GOT3 (cell line): ENCODE measurements around the gene TMTC2.

ENCODE experiments used
- DNase-seq: peaks from one replicate; lab custom pipeline; 2025; ENCODE audit warnings: mixed read lengths; lab: John Stamatoyannopoulos, UW

The TMTC2 gene

GRCh38 chr12:82954064-82954463 is 267.4 kb downstream of the TMTC2 start:
- no peak for DNase-seq

- no peak for DNase-seq
Measured at GRCh38 chr12:82954572-82954971, 267.9 kb downstream of the TMTC2 start.

- no peak for DNase-seq
Measured at GRCh38 chr12:82955043-82955442, 268.3 kb downstream of the TMTC2 start.

GRCh38 chr12:82958966-82959365 is 272.3 kb downstream of the TMTC2 start:
- DNase-seq, result no peak

GRCh38 chr12:82959821-82960220 is 273.1 kb downstream of the TMTC2 start:
- no peak for DNase-seq

- no peak for DNase-seq
Measured at GRCh38 chr12:82961835-82962234, 275.1 kb downstream of the TMTC2 start.

GRCh38 chr12:82963956-82964355 is 277.2 kb downstream of the TMTC2 start:
- DNase-seq, result no peak

GRCh38 chr12:82964446-82964845 is 277.7 kb downstream of the TMTC2 start:
- DNase-seq, result no peak

GRCh38 chr12:82966001-82966559 is 279.4 kb downstream of the TMTC2 start:
- DNase-seq, result no peak

- DNase-seq, result no peak
Measured at GRCh38 chr12:82968631-82969367, 282.1 kb downstream of the TMTC2 start.

- DNase-seq, result no peak
Measured at GRCh38 chr12:82970614-82971013, 283.9 kb downstream of the TMTC2 start.

GRCh38 chr12:82971584-82971983 is 284.9 kb downstream of the TMTC2 start:
- no peak for DNase-seq

GRCh38 chr12:82972624-82973023 is 285.9 kb downstream of the TMTC2 start:
- DNase-seq, result no peak

- DNase-seq, result no peak
Measured at GRCh38 chr12:82973592-82973991, 286.9 kb downstream of the TMTC2 start.

- no peak for DNase-seq
Measured at GRCh38 chr12:82981150-82981549, 294.4 kb downstream of the TMTC2 start.

- DNase-seq, result no peak
Measured at GRCh38 chr12:82994117-82994516, 307.4 kb downstream of the TMTC2 start.

- no peak for DNase-seq
Measured at GRCh38 chr12:82996168-82996812, 309.6 kb downstream of the TMTC2 start.

- DNase-seq, result no peak
Measured at GRCh38 chr12:82998509-82998908, 311.8 kb downstream of the TMTC2 start.

- no peak for DNase-seq
Measured at GRCh38 chr12:83003026-83003425, 316.3 kb downstream of the TMTC2 start.

GRCh38 chr12:83005534-83006197 is 319.0 kb downstream of the TMTC2 start:
- DNase-seq, result no peak

GRCh38 chr12:83008703-83009102 is 322.0 kb downstream of the TMTC2 start:
- no peak for DNase-seq

GRCh38 chr12:83010169-83010804 is 323.6 kb downstream of the TMTC2 start:
- DNase-seq, result no peak
